Activated CD4-positive, alpha-beta T cell treated with anti-CD3 and anti-CD28 coated beads, Interleukin-10, Interleukin-2, amounts not matched to agents 100 ng/mL and 50 ng/mL, durations not matched to agents 16 hours and 8 hours (primary cell): ENCODE results near the gene TAF1B.

Source experiments
- DNase-seq: peaks from one replicate; pipeline ENCODE4 v3.0.0-alpha.2; 2020

TAF1B gene

GRCh38 chr2:9968553-9969497 is 125.6 kb downstream of the TAF1B start:
- no peak for DNase-seq

GRCh38 chr2:9970200-9971044 is 127.1 kb downstream of the TAF1B start:
- no peak for DNase-seq

GRCh38 chr2:9971105-9971818 is 128.0 kb downstream of the TAF1B start:
- no peak for DNase-seq

- no peak for DNase-seq
Observed at GRCh38 chr2:9971890-9972289, 128.6 kb downstream of the TAF1B start.

GRCh38 chr2:9972621-9973479 is 129.6 kb downstream of the TAF1B start:
- DNase-seq, result no peak

GRCh38 chr2:9973690-9974089 is 130.4 kb downstream of the TAF1B start:
- DNase-seq, result no peak

- no peak for DNase-seq
Observed at GRCh38 chr2:9974343-9974742, 131.1 kb downstream of the TAF1B start.

GRCh38 chr2:9975328-9975727 is 132.1 kb downstream of the TAF1B start:
- DNase-seq, result no peak

GRCh38 chr2:9975805-9976447 is 132.7 kb downstream of the TAF1B start:
- DNase-seq, result peak; percentile 68

GRCh38 chr2:9979977-9980376 is 136.7 kb downstream of the TAF1B start:
- no peak for DNase-seq

GRCh38 chr2:9980520-9980919 is 137.2 kb downstream of the TAF1B start:
- no peak for DNase-seq

- DNase-seq, result no peak
Observed at GRCh38 chr2:9981655-9982054, 138.4 kb downstream of the TAF1B start.

GRCh38 chr2:9982248-9982647 is 139.0 kb downstream of the TAF1B start:
- no peak for DNase-seq

GRCh38 chr2:9982891-9983290 is 139.6 kb downstream of the TAF1B start:
- DNase-seq, result no peak

- DNase-seq, result no peak
Observed at GRCh38 chr2:9983401-9984216, 140.3 kb downstream of the TAF1B start.
